CD14-positive monocyte (primary cell): ENCODE measurements around the gene ZBTB32. TPM values are rescaled to one million over a fixed set of nuclear protein-coding genes. Genes with fewer than 3 reads are reported as not detected.

Source experiments
- DNase-seq, 3 donors: peaks; one replicate each; pipeline ENCODE4 v3.0.0-alpha.2; 2011 to 2022
- H2AFZ ChIP-seq: 2 replicates; pipeline ENCODE4 v1.6.0; 2012; ENCODE audit warnings: mild to moderate bottlenecking, low read depth, low read length, inconsistent platforms; ENCODE audit not compliant: insufficient read depth, poor library complexity, severe bottlenecking
- H3K27ac ChIP-seq, 2 donors: 1 replicate in 1 of 2; 2 replicates in 1 of 2; pipeline ENCODE4 v1.5.1; 2012 to 2013; ENCODE audit warnings: low read length in 2 of 2, control low read depth in 1 of 2, inconsistent platforms in 1 of 2, low read depth in 1 of 2, mild to moderate bottlenecking in 1 of 2
- H3K27me3 ChIP-seq, 2 donors: one replicate each; pipeline versions ENCODE4 v1.6.0 to v1.6.1; 2011 to 2013; ENCODE audit warnings: low read length in 2 of 2; ENCODE audit not compliant: control insufficient read depth in 2 of 2, insufficient read depth in 2 of 2
- H3K36me3 ChIP-seq, 2 donors: replicated peaks in 1 of 2; 1 replicate in 1 of 2; 2 replicates in 1 of 2; pipeline versions ENCODE4 v1.5.1 to v1.6.1; 2012 to 2013; ENCODE audit warnings: low read length in 2 of 2, control low read depth in 1 of 2, inconsistent platforms in 1 of 2, mild to moderate bottlenecking in 1 of 2; ENCODE audit not compliant: insufficient read depth in 2 of 2, control insufficient read depth in 1 of 2
- H3K4me1 ChIP-seq, 2 donors: 1 replicate in 1 of 2; 2 replicates in 1 of 2; pipeline versions ENCODE4 v1.5.1 to v1.6.1; 2012 to 2013; ENCODE audit warnings: low read length in 2 of 2, control low read depth in 1 of 2, inconsistent platforms in 1 of 2, mild to moderate bottlenecking in 1 of 2, moderate library complexity in 1 of 2; ENCODE audit not compliant: insufficient read depth in 2 of 2, control insufficient read depth in 1 of 2
- H3K4me2 ChIP-seq: replicated peaks from 2 replicates; pipeline ENCODE3; 2012; ENCODE audit warnings: low read length, moderate library complexity, mild to moderate bottlenecking; ENCODE audit not compliant: poor library complexity, severe bottlenecking; ENCODE audit errors: extremely low read depth
- H3K4me3 ChIP-seq, 3 experiments: fragments of 200-600 bp in 1 of 3; sonication (generic) in 1 of 3; replicated peaks in 1 of 3; 1 replicate in 2 of 3; 2 replicates in 1 of 3; pipeline ENCODE4 v1.5.1; 2011 to 2013; ENCODE audit warnings: low read length in 3 of 3, mild to moderate bottlenecking in 3 of 3, control low read depth in 2 of 3, low read depth in 2 of 3, inconsistent platforms in 1 of 3, moderate library complexity in 1 of 3
- H3K79me2 ChIP-seq: 2 replicates; pipeline ENCODE4 v1.6.0; 2012; ENCODE audit warnings: mild to moderate bottlenecking, control low read depth, inconsistent platforms, low read length, moderate library complexity; ENCODE audit not compliant: insufficient read depth
- H3K9ac ChIP-seq: 2 replicates; pipeline ENCODE4 v1.6.0; 2017; ENCODE audit warnings: low read length, mild to moderate bottlenecking; ENCODE audit not compliant: insufficient read depth, poor library complexity, severe bottlenecking
- H3K9me3 ChIP-seq, 2 donors: replicated peaks in 1 of 2; 1 replicate in 1 of 2; 2 replicates in 1 of 2; pipeline versions ENCODE4 v1.5.1 to v1.6.1; 2012 to 2013; ENCODE audit warnings: low read length in 2 of 2, control low read depth in 1 of 2; ENCODE audit not compliant: control insufficient read depth in 1 of 2, insufficient read depth in 1 of 2
- H4K20me1 ChIP-seq: 2 replicates; pipeline ENCODE4 v1.6.0; 2012; ENCODE audit warnings: mild to moderate bottlenecking, low read length, control low read depth, moderate library complexity; ENCODE audit not compliant: insufficient read depth
- H3K27ac Mint-ChIP-seq, 7 donors: one replicate each; pipeline ENCODE4 v1.8.0; 2020; ENCODE audit warnings: mild to moderate bottlenecking in 7 of 7, mixed read lengths in 7 of 7, moderate library complexity in 6 of 7, inconsistent platforms in 2 of 7
- H3K27me3 Mint-ChIP-seq, 3 donors: one replicate each; pipeline ENCODE4 v1.8.0; 2021 to 2022; ENCODE audit warnings: low read depth in 3 of 3, mild to moderate bottlenecking in 3 of 3, mixed read lengths in 3 of 3, moderate library complexity in 3 of 3, inconsistent platforms in 1 of 3
- H3K36me3 Mint-ChIP-seq, 2 donors: one replicate each; pipeline ENCODE4 v1.8.0; 2020; ENCODE audit warnings: mixed read lengths in 2 of 2, inconsistent platforms in 1 of 2, mild to moderate bottlenecking in 1 of 2
- H3K4me1 Mint-ChIP-seq: one replicate; pipeline ENCODE4 v1.8.0; 2020; ENCODE audit warnings: mild to moderate bottlenecking, mixed read lengths
- H3K4me3 Mint-ChIP-seq, 2 donors: one replicate each; pipeline ENCODE4 v1.8.0; 2020; ENCODE audit warnings: mild to moderate bottlenecking in 2 of 2, mixed read lengths in 2 of 2, moderate library complexity in 1 of 2
- H3K9me3 Mint-ChIP-seq, 7 donors: one replicate each; pipeline ENCODE4 v1.8.0; 2020 to 2022; ENCODE audit warnings: mixed read lengths in 7 of 7, mild to moderate bottlenecking in 6 of 7, moderate library complexity in 6 of 7, inconsistent platforms in 2 of 7
- CTCF ChIP-seq: fragments of 200-600 bp; IDR thresholded peaks from one replicate; pipeline ENCODE4 v1.8.0; 2022; ENCODE audit warnings: antibody characterized with exemption, mild to moderate bottlenecking
- WGBS: methylation state at CpG from one replicate; pipeline ENCODE4 v1.1.5; 2013; ENCODE audit warnings: missing lambda C conversion rate; ENCODE audit not compliant: insufficient coverage; 5-methylcytosine and 5-hydroxymethylcytosine counted together
- intact Hi-C, 2 donors: fragments of 100-400 bp; cut with micrococcal nuclease; formaldehyde crosslinking; loops; one replicate each; pipeline versions ENCODE4 v1.15.0 to v1.15.1; 2023
- polyA plus RNA-seq, 3 donors: library from polyadenylated mRNA; depleted of rRNA in 1 of 3; unstranded in 2 of 3; stranded (reverse) in 1 of 3; fragments of 300-500 nt in 2 of 3; fragments of >200 nt in 1 of 3; fragmentation: Illumina TruSeq in 2 of 3; gene quantifications; 1 replicate in 2 of 3; 2 replicates in 1 of 3; pipeline ENCODE4 v1.2.3, GENCODE V29; 2012 to 2021

The ZBTB32 gene
- polyA plus RNA-seq, 3 donors, result 0.05 TPM; not detected in 2

- Mint-ChIP-seq H3K27me3 (peaks cover 0 to 3% (median 0%) of the 10 kb centered on the region in 3 donors), H3K9me3 (no peaks in the 10 kb centered on the region), H3K4me1 (peaks cover 51% of the 10 kb centered on the region), H3K36me3 (peaks cover 9 to 14% of the 10 kb centered on the region in 2 donors), H3K27ac (peak overlapping the region; percentile 100), H3K4me3 (peak overlapping the region; percentile 95)
- TF ChIP-seq CTCF, result no peak
- Histone ChIP-seq H3K79me2 (peaks cover 56% of the 10 kb centered on the region), H3K4me2 (peak overlapping the region; percentile 96), H3K27me3 (no peaks in the 10 kb centered on the region), H3K4me3 (peak overlapping the region; percentile 77 to 93 (median 92)), H4K20me1 (no peaks in the 10 kb centered on the region), H3K27ac (peak overlapping the region; percentile 97 to 98), H3K9me3 (no peaks in the 10 kb centered on the region), H3K9ac (peak overlapping the region; percentile 97), H2AFZ (peak overlapping the region; percentile 83), H3K4me1 (peaks cover 58 to 72% of the 10 kb centered on the region in 2 donors), H3K36me3 (no peaks in the 10 kb centered on the region)
- intact Hi-C loops, result loop anchor here (5.0 to 10.0 kb wide), 8 partner anchors 101 to 1589 kb away; partner anchors contain the start of genes CAPNS1 (in 1 of the 2), COX6B1 (in 1 of the 2), ETV2 (in 1 of the 2) and HCST (in 1 of the 2)
- 0% methylated on average over 3 of the region's 4 CpGs for WGBS
- no peak for DNase-seq
Measured at GRCh38 chr19:35746087-35746462, 41.7 kb downstream of the ZBTB32 start.

GRCh38 chr19:35746531-35746930 lies 42.2 kb downstream of the ZBTB32 start:
- Mint-ChIP-seq H3K9me3 (no peaks in the 10 kb centered on the region), H3K36me3 (peaks cover 9 to 14% of the 10 kb centered on the region in 2 donors), H3K27me3 (peaks cover 0 to 3% (median 0%) of the 10 kb centered on the region in 3 donors), H3K4me3 (peak overlapping the region; percentile 95), H3K27ac (peak overlapping the region in 6 of 7 donors; percentile 100), H3K4me1 (peaks cover 51% of the 10 kb centered on the region)
- 90% methylated on average over 3 of the region's 5 CpGs for WGBS
- no peaks in the 10 kb centered on the region for H3K36me3 ChIP-seq
- H3K79me2 ChIP-seq, result peaks cover 54% of the 10 kb centered on the region
- H4K20me1 ChIP-seq, result no peaks in the 10 kb centered on the region
- H2AFZ ChIP-seq, result no peak overlapping the region
- TF ChIP-seq CTCF, result no peak
- intact Hi-C loops, result loop anchor here (5.0 to 10.0 kb wide), 8 partner anchors 102 to 1588 kb away; partner anchors contain the start of genes CAPNS1 (in 1 of the 2), COX6B1 (in 1 of the 2), ETV2 (in 1 of the 2) and HCST (in 1 of the 2)
- no peaks in the 10 kb centered on the region for H3K9me3 ChIP-seq
- peaks cover 55 to 68% of the 10 kb centered on the region in 2 donors for H3K4me1 ChIP-seq
- no peak for DNase-seq
- H3K9ac ChIP-seq, result no peak overlapping the region
- peak overlapping the region; percentile 10 to 97 for H3K27ac ChIP-seq
- no peaks in the 10 kb centered on the region for H3K27me3 ChIP-seq
- H3K4me3 ChIP-seq, result peak overlapping the region in 2 of 3 experiments; percentile 77 to 92
- H3K4me2 ChIP-seq, result peak overlapping the region; percentile 96
